H7 (cell line): ENCODE measurements around the gene ATXN2. TPM values are rescaled to one million over a fixed set of nuclear protein-coding genes. Genes with fewer than 3 reads are reported as not detected.

Source experiments
- DNase-seq: peaks from one replicate; pipeline ENCODE4 v3.0.0; 2012
- H3K27me3 ChIP-seq: 2 replicates; pipeline ENCODE4 v1.6.0; 2011; ENCODE audit warnings: mild to moderate bottlenecking, low read length; ENCODE audit not compliant: control insufficient read depth, insufficient read depth
- H3K36me3 ChIP-seq: replicated peaks from 2 replicates; pipeline ENCODE4 v1.5.1; 2011; ENCODE audit warnings: low read length; ENCODE audit not compliant: control insufficient read depth, insufficient read depth
- H3K4me3 ChIP-seq: 2 replicates; pipeline ENCODE4 v1.5.1; 2011; ENCODE audit warnings: low read depth, mild to moderate bottlenecking, control low read depth, low read length, moderate library complexity; ENCODE audit not compliant: insufficient read depth
- total RNA-seq: library from RNA; depleted of rRNA; stranded (reverse); fragments of >200 nt; shearing (Covaris generic); gene quantifications from 2 replicates; pipeline ENCODE4 v1.2.3, GENCODE V29; 2014

ATXN2 gene
- total RNA-seq, 1 experiment from 2014 or later, result 14.4 TPM

DNA sequence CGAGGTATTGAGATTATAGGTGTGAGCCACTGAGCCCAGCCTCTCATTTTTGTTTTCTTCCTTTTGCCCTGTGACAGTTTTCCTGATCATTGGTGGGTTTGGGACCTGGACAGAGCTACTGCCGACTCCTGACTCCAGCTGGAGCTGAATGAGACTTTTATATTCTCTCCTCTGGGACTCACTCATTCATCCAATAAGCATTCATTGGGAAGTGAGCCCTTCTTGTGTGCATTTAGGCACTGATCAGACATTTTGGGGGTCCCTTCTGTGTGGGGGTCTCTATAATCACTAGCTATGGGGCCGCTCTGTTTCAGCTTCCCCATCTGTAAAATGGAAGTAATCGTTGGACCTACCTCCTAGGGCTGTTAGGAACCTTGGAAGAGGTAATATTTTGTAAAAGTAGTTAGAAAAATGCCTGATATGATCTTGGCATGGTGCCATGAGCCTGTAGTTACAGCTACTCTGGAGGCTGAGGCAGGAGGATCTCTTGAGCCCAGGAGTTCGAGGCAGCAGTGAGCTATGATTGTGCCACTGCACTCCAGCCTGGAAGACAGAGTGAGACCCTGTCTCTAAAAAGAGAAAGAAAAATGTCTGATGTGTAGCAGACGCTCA, 186.2 kb downstream of the ATXN2 start:
- no peak overlapping the region for H3K4me3 ChIP-seq
- DNase-seq, result no peak
- no peaks in the 10 kb centered on the region; the same call in 1 of the 2 replicates for H3K36me3 ChIP-seq
- no peaks in the 10 kb centered on the region for H3K27me3 ChIP-seq

- Histone ChIP-seq H3K36me3 (no peaks in the 10 kb centered on the region; the same call in 1 of the 2 replicates), H3K4me3 (no peak overlapping the region), H3K27me3 (no peaks in the 10 kb centered on the region)
- DNase-seq, result peak; percentile 89
These were observed 186.9 kb downstream of the ATXN2 start for GRCh38 chr12:111412007-111412829.

DNA sequence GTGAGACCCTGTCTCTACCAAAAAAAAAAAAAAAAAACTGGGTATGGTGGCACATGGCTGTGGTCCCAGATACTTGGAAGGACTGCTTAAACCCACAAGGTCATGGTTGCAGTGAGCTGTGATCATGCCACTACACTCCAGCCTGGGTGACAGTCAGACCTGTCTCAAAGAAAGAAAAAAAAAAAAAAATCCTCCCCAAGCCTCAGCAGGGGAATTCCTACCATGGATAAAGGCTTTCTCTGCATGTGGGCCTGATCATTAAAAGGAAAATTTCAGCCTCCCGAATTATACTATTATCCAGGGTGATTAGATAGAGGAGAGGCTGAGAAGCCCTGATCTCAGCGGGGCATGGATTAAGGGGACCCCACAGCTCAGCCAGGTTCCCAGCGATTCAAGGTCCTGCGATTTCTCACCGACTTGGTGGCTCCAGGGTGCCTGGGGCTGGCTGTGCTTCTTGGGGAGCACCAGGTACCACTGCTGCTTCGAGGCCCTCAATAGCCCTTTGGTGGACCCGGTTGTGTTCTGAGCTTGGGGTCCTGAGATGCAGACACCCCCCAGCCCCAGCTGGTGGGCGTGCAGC, 187.8 kb downstream of the ATXN2 start:
- H3K4me3 ChIP-seq, result no peak overlapping the region
- DNase-seq, result peak; percentile 56

DNA sequence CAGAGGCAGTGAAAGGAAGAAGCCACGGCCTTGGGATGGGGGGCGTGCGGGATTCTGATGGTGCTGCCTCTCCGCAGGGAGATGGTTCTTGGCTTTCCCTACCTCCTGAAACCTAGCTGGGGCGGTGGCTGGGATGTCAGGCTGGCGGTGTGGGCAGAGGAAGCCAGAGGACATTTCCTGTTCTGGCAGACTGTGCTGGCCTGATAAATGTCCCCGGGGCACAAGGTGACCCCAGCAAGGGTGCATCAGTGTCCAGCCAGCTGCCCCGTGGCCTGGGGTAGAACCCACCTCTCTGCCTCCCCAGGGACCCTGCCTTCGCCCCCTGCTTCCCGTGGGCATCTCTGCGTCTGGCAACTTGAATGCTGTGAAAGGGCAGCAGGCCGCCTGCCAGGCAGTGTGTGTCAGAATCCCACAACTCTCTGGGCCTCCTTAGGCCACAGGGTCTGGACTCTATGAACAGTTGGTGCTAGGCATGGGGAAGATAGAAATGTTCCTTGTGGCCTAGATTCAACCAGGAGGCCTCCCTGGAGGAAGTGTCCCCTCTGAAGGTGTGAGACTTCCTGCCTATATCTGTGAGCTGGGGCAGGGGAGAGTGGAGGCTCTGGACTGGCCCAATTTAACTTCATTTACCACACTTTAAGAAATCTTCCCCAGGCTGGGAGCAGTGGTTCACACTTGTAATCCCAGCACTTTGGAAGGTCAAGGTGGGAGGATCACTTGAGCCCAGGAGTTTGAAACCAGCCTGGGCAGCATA, 188.5 kb downstream of the ATXN2 start:
- no peaks in the 10 kb centered on the region for H3K27me3 ChIP-seq
- DNase-seq, result peak; percentile 56
- H3K4me3 ChIP-seq, result no peak overlapping the region
- H3K36me3 ChIP-seq, result no peaks in the 10 kb centered on the region; the same call in 1 of the 2 replicates

More for the DNA sequence above, 187.8 kb downstream of the ATXN2 start:
- no peaks in the 10 kb centered on the region for H3K27me3 ChIP-seq
- no peaks in the 10 kb centered on the region; the same call in 1 of the 2 replicates for H3K36me3 ChIP-seq

GRCh38 chr12:111409780-111410430, 189.2 kb downstream of the ATXN2 start:
- Histone ChIP-seq H3K27me3 (no peaks in the 10 kb centered on the region), H3K4me3 (no peak overlapping the region), H3K36me3 (no peaks in the 10 kb centered on the region; the same call in 1 of the 2 replicates)
- DNase-seq, result peak; percentile 73

- Histone ChIP-seq H3K27me3 (no peaks in the 10 kb centered on the region), H3K4me3 (no peak overlapping the region), H3K36me3 (no peaks in the 10 kb centered on the region; the same call in 1 of the 2 replicates)
- DNase-seq, result no peak
These were observed 189.7 kb downstream of the ATXN2 start for GRCh38 chr12:111409403-111409779.

GRCh38 chr12:111408686-111409402, 190.3 kb downstream of the ATXN2 start:
- Histone ChIP-seq H3K36me3 (no peaks in the 10 kb centered on the region; the same call in 1 of the 2 replicates), H3K27me3 (no peaks in the 10 kb centered on the region), H3K4me3 (no peak overlapping the region)
- DNase-seq, result peak; percentile 22

GRCh38 chr12:111408116-111408440, 191.0 kb downstream of the ATXN2 start:
- Histone ChIP-seq H3K27me3 (no peaks in the 10 kb centered on the region), H3K36me3 (no peaks in the 10 kb centered on the region; the same call in 1 of the 2 replicates), H3K4me3 (no peak overlapping the region)
- no peak for DNase-seq

- Histone ChIP-seq H3K27me3 (no peaks in the 10 kb centered on the region), H3K4me3 (peak overlapping the region; percentile 79), H3K36me3 (no peaks in the 10 kb centered on the region; the same call in 1 of the 2 replicates)
- peak; percentile 65 for DNase-seq
These were observed 191.6 kb downstream of the ATXN2 start for GRCh38 chr12:111407377-111408115.

DNA sequence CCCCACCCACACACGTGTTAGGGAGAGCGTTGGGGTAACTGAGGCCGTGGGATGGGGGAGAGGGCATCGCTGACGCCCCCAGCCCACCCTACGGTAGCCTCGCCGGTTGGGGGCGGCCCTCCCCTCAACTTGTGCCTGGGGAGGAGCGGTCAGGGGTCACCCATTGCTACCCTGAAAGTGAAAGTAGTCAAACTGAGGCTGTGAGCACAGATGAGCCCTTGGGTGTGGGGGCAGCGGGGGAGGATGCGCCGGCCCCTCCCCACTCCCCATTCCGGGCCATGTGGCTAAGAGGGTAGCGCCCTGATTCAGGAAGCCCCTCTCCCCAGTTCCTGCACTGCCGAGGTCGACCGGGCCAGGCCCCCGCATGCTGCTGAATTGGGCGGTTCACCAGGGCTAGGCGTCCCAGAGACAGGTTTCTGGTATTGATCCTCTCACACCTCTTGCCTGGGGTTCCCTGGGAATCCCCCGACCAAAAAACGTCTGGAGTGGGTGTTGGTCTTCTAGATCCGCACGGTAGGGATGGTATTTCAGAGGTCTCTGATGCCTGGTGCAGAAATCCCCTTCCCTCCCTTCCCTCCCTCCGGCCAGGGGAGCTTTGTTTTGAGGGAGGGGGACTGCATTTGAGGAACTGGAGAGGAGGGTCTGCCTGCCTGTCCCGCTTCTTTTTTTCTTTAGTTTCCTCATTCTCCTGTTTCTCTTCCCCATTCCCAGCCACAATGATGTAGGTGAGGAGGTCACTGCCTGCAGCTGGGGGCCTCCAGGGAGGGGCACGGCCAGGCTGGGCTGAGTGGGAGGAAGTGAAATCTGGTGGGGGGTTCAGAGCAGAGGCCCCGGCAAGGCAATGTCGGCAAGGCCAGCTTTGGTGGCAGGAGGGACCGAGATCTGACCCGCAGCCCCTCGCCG, 192.4 kb downstream of the ATXN2 start:
- H3K36me3 ChIP-seq, result no peaks in the 10 kb centered on the region; the same call in 1 of the 2 replicates
- H3K4me3 ChIP-seq, result peak overlapping the region; percentile 79
- no peaks in the 10 kb centered on the region for H3K27me3 ChIP-seq
- peak; percentile 78 for DNase-seq

DNA sequence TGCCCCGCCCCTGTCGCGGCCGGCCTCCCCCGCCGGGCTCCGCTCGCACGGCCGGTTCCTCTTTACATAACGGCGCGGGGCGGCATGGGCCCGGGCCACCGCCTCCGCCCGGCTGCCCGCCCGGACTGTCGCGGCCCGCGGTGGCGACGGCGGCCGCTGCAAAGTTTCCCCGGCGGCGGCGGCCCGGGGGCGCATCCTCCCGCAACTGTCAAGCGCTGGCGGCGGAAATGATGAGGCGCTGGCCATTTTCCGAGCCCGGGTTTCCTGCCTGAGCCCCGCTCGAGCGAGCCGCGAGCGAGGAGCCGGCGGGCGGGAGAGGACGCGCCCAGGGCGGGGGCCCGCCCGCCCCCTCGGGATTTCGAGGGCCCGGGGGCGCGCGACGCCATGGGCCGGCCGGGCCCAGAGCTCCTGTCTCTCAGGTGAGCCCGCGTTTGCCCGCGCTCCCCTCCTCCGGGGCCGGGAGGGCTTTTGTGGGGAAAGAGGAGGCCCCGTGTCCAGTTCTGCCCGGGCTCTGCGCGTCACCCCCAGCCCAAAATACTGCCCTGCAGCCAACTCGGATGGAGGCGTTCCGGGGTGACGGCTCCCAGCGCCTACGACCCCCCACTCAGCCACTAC, 193.1 kb downstream of the ATXN2 start, which contains the start of gene SH2B3:
SH2B3 (plus strand) TSS at position 65 of the 615 bp plus-strand sequence. CDS start 12,223 bp downstream, outside the sequence.
- no peak for DNase-seq
- Histone ChIP-seq H3K27me3 (no peaks in the 10 kb centered on the region), H3K36me3 (no peaks in the 10 kb centered on the region; the same call in 1 of the 2 replicates), H3K4me3 (peak within 1 kb of the TSS; percentile 79)
